Inflammatory macrophage (primary cell): ENCODE data around the gene GON7.
"Not testable (repeated sequence)": the region's sequence is repeated elsewhere in the genome, so short reads cannot be mapped to it uniquely, and the experiment has no call there.

ENCODE experiments used
- DNase-seq, 2 donors: peaks; one replicate each; pipeline ENCODE4 v3.0.0-alpha.2; 2020 to 2022

The GON7 gene

DNA sequence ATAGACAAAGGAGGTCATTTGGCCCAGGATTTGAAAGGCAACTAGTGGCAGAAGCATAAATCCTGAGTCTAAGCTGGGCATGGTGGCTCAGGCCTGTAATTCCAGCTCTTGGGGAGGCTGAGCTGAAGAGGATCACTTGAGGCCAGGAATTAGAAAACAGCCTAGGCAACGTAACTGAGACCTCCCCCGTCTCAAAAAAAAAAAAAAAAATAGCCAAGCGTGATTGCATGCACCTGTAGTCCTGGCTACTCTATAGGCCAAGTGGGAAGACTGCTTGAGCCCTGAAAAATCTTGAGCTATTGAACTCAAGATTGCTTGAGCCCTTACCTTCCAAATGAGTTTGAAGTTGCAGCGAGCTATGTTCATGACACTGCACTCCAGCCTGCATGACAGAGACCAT, 7.8 kb downstream of the GON7 start:
- DNase-seq: no peak

GRCh38 chr14:93195316-93195999, 11.4 kb downstream of the GON7 start:
- DNase-seq: no peak

- DNase-seq: peak; percentile 30 to 40
Observed at GRCh38 chr14:93186956-93187355, 19.9 kb downstream of the GON7 start.

GRCh38 chr14:93186466-93186865, 20.4 kb downstream of the GON7 start:
- DNase-seq: peak; percentile 97

- DNase-seq: no peak
Observed at GRCh38 chr14:93185349-93185720, 21.5 kb downstream of the GON7 start.

- peak; percentile 89 to 95 for DNase-seq
Observed at GRCh38 chr14:93184391-93185348, 22.2 kb downstream of the GON7 start, which contains the start of the genes LYSET and MOAP1. LYSET (plus strand) TSS chr14:93185317; CDS start chr14:93185406, 89 bp downstream. MOAP1 (minus strand) TSS chr14:93184897; CDS start chr14:93184242, 655 bp downstream.

GRCh38 chr14:93183596-93184317, 23.1 kb downstream of the GON7 start:
- no peak for DNase-seq

GRCh38 chr14:93175492-93175891, 31.4 kb downstream of the GON7 start:
- no peak for DNase-seq

- not testable (repeated sequence) for DNase-seq
Observed at GRCh38 chr14:93174731-93175130, 32.1 kb downstream of the GON7 start.

DNA sequence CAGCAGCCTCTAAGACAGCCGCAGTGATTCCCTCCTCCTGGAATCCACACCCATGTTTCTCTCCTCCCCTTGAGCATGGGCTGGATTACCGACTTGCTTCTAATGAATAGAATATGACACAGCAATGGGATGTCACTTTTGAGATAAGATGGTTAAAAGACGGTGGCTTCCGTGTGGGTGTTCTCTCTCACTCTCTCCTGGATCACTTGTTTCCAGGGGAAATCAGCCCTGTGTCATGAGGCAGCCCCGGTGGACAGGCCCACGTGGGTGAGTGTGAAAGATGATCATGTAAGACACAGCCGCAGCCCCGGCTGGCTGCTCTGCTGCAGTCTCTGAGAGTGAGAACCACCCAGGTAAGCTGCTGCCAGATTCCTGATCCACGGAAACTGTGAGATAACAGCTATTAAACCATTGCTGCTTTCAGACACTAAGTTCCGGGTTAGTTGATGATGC, 32.9 kb downstream of the GON7 start:
- no peak for DNase-seq

- no peak for DNase-seq
Observed at GRCh38 chr14:93171376-93171775, 35.5 kb downstream of the GON7 start.

DNA sequence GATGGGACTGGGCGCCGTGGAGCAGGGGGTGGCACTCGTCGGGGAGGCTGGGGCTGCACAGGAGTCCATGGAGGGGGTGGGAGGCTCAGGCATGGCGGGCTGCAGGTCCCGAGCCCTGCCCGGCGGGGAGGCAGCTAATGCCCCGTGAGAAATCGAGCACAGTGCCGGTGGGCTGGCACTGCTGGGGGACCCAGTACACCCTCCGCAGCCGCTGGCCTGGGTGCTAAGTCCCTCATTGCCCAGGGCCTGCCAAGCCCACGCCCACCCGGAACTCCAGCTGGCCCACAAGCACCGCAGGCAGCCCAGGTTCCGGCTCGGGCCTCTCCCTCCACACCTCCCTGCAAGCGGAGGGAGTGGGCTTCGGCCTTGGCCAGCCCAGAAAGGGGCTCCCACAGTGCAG, 36.7 kb downstream of the GON7 start:
- DNase-seq: not testable (repeated sequence)

- DNase-seq: not testable (repeated sequence)
Observed at GRCh38 chr14:93169619-93170018, 37.2 kb downstream of the GON7 start.

DNA sequence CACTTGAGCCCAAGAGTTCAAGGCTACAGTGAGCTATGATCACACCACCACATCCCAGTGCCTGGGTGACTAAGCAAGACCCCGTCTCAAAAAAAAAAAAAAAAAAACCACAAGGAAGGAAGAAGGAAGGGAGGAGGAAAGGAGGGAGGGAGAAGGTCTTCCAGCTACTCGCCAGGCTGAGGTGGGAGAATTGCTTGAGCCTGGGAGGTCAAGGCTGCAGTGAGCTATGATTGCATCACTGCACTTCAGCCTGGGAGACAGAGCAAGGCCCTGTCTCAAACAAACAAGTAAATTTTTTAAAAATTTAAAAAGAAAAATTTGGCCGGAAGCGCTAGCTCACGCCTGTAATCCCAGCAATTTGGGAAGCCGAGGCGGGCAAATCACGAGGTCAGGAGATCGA, 38.3 kb downstream of the GON7 start:
- DNase-seq: not testable (repeated sequence)

DNA sequence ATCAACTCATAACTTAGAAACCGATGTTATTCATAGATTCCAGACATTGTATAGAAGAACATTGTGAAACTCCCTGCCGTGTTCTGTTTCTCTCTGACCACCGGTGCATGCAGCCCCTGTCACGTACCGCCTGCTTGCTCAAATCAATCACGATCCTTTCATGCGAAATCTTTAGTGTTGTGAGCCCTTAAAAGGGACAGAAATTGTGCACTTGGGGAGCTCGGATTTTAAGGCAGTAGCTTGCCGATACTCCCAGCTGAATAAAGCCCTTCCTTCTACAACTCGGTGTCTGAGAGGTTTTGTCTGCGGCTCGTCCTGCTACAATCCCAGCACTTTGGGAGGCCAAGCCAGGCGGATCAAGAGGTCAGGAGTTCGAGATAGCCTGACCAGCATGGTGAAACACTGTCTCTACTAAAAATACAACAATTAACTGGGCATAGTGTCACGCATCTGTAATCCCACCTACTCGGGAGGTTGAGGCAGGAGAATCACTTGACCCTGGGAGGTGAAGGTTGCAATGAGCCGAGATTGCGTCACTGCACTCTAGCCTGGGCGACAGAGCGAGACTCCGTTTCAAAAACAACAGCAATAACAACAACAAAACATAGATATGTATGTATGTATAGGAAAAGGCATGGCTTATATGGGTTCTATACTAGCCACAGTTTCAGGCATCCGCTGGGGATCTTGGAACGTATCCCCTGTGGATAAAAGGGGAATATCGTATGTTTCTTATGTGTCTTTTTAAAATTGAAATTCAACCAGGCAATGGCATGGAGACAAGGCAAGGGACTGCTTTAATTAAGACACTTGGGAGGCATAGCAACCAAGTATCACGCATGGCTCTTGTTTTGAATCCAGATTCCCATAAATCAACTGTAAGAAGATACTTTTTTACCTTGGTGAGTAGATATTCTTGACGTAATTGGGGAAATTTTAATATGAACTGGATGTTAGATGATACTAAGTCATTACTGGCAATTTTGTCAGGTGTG, 41.3 kb downstream of the GON7 start:
- not testable (repeated sequence) for DNase-seq

- no peak for DNase-seq
Observed at GRCh38 chr14:93163564-93163963, 43.3 kb downstream of the GON7 start.

- no peak for DNase-seq
Observed at GRCh38 chr14:93161411-93161940, 45.4 kb downstream of the GON7 start.

DNA sequence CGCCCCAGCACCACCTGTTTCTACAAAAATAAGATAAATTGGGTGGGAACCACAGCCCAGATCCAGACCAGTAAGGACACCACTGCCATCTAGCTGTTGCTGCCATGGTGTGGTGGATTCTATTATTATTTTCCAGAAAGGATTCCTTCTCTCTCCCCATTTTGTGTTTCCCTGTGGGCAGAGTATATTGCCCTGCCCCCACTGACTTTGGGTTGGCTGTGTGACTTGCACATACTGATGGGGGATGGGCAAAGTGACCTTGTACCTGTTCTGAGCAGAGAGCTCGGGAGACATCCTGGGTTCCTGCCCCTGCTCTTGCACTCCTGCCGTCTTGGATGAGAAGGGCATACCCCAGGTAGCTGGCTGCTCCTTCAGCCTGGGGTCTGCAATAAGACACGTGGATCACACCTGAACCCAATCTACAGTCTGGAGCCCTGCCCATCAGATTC, 46.5 kb downstream of the GON7 start:
- DNase-seq: peak in 1 of 2 donors; percentile 37

GRCh38 chr14:93159625-93160352, 47.1 kb downstream of the GON7 start:
- not testable (repeated sequence) for DNase-seq

DNA sequence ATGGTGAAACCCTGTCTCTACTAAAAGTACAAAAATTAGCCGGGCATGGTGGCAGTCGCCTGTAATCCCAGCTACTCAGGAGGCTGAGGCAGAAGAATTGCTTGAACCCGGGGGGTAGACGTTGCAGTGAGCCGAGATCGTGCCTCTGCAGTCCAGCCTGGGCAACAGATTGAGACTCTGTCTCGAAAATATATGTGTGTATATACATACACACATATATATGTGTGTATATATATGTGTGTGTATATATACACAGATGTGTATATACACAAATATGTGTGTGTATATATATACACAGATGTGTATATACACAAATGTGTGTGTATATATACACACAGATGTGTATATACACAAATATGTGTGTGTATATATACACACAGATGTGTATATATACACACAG, 48.5 kb downstream of the GON7 start:
- not testable (repeated sequence) for DNase-seq
